Measurements from ENCODE around the gene REELD1.

Gene REELD1

GRCh38 chr4:146273204-146273901 lies 59.0 kb downstream of the REELD1 start:
- no peak overlapping the region for H3K4me3 ChIP-seq (replicated peaks; ENCODE audit: low read depth, low read length)
- TF ChIP-seq, protein P1, sequence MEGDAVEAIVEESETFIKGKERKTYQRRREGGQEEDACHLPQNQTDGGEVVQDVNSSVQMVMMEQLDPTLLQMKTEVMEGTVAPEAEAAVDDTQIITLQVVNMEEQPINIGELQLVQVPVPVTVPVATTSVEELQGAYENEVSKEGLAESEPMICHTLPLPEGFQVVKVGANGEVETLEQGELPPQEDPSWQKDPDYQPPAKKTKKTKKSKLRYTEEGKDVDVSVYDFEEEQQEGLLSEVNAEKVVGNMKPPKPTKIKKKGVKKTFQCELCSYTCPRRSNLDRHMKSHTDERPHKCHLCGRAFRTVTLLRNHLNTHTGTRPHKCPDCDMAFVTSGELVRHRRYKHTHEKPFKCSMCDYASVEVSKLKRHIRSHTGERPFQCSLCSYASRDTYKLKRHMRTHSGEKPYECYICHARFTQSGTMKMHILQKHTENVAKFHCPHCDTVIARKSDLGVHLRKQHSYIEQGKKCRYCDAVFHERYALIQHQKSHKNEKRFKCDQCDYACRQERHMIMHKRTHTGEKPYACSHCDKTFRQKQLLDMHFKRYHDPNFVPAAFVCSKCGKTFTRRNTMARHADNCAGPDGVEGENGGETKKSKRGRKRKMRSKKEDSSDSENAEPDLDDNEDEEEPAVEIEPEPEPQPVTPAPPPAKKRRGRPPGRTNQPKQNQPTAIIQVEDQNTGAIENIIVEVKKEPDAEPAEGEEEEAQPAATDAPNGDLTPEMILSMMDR (IDR thresholded peaks at IDR 0.05; ENCODE audit: low read length, missing control alignments), result no peak
- no peak for DNase-seq (ENCODE audit: low read depth)

DNA sequence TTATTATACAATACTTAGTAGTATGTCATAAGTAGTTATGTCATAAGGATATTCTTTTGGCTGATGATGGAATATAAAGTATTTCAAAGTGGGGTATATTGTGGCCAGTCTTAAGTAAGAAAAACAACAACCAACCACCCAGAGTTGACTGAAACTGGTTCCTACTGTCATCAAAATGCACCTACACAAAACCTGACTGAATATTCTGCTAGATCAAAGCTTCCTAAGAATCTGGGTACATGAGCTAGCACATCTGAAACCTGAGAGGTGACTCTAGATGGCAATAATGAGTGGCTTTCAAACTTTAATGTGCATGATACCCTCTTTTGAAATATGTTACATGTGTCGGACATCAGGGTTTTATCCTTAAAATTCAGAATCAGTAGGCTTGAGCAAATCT lies 60.4 kb downstream of the REELD1 start:
- TF ChIP-seq, protein P1 (IDR thresholded peaks at IDR 0.05; ENCODE audit: low read length, missing control alignments), result no peak
- no peak overlapping the region for H3K4me3 ChIP-seq (replicated peaks; ENCODE audit: low read depth, low read length)
- DNase-seq (ENCODE audit: low read depth), result no peak

DNA sequence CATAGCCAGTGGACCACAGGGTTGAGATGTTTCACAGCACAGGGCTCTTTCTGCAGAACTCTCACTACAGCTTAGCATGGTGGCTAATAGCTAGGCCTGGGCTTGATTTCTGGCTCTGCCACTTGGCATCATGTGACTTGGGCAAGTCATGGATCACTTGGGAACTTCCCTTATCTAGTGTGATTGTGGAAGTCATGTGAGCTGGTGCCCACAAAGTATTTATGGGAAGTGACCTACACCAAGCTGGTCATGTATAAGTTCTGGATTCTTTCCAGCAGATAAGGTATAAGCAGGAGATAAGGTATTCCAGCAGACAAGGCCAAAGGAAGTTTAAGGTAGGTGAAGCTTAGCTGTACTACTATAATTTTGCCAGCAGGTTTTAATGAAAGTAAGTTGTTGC lies 61.0 kb downstream of the REELD1 start:
- H3K4me3 ChIP-seq (replicated peaks; ENCODE audit: low read depth, low read length), result no peak overlapping the region
- no peak for DNase-seq (ENCODE audit: low read depth)
- TF ChIP-seq, protein P1 (IDR thresholded peaks at IDR 0.05; ENCODE audit: low read length, missing control alignments), result no peak

- H3K4me3 ChIP-seq (replicated peaks; ENCODE audit: low read depth, low read length), result no peak overlapping the region
- no peak for DNase-seq (ENCODE audit: low read depth)
- TF ChIP-seq, protein P1 (IDR thresholded peaks at IDR 0.05; ENCODE audit: low read length, missing control alignments), result no peak
Observed at GRCh38 chr4:146278986-146279385, 64.6 kb downstream of the REELD1 start.

Measured in fibroblast of pulmonary artery (primary cell).